Amniotic stem cell (primary cell): ENCODE measurements around the gene CBY3.
A peak's percentile ranks its signal among the peaks of the same experiment; 100 is the strongest.
"Not testable (repeated sequence)": the region's sequence is repeated elsewhere in the genome, so short reads cannot be mapped to it uniquely, and the experiment has no call there.

ENCODE experiments used
- DNase-seq: peaks from one replicate; lab custom pipeline; 2025; lab: John Stamatoyannopoulos, UW

The CBY3 gene

GRCh38 chr5:179680780-179681401 lies at the start of gene CBY3:
Gene CBY3 (minus strand): TSS chr5:179681034. CDS start chr5:179680918, 116 bp downstream.
- DNase-seq: no peak

- no peak for DNase-seq
Observed at GRCh38 chr5:179730356-179730755, 49.5 kb upstream of the CBY3 start.

- no peak for DNase-seq
Observed at GRCh38 chr5:179729727-179730126, 48.9 kb upstream of the CBY3 start.

GRCh38 chr5:179729303-179729702 lies 48.5 kb upstream of the CBY3 start:
- DNase-seq: no peak

GRCh38 chr5:179727106-179727505 lies 46.3 kb upstream of the CBY3 start:
- no peak for DNase-seq

GRCh38 chr5:179724163-179724562 lies 43.3 kb upstream of the CBY3 start:
- DNase-seq: no peak

GRCh38 chr5:179720222-179720621 lies 39.4 kb upstream of the CBY3 start:
- DNase-seq: no peak

GRCh38 chr5:179716286-179716685 lies 35.5 kb upstream of the CBY3 start:
- no peak for DNase-seq

- no peak for DNase-seq
Observed at GRCh38 chr5:179700401-179700918, 19.6 kb upstream of the CBY3 start.

GRCh38 chr5:179699616-179700237 lies 18.9 kb upstream of the CBY3 start:
- DNase-seq: no peak

GRCh38 chr5:179698935-179699615 lies 18.2 kb upstream of the CBY3 start, which contains the start of gene CANX:
Gene CANX (plus strand): TSS chr5:179698967. CDS start chr5:179705682, 6,715 bp downstream.
- no peak for DNase-seq

GRCh38 chr5:179697993-179698934 lies 17.4 kb upstream of the CBY3 start:
- DNase-seq: peak; percentile 99

- not testable (repeated sequence) for DNase-seq
Observed at GRCh38 chr5:179697543-179697942, 16.7 kb upstream of the CBY3 start.

GRCh38 chr5:179697108-179697507 lies 16.3 kb upstream of the CBY3 start:
- DNase-seq: no peak

- DNase-seq: no peak
Observed at GRCh38 chr5:179696603-179697002, 15.8 kb upstream of the CBY3 start.

GRCh38 chr5:179694561-179694960 lies 13.7 kb upstream of the CBY3 start:
- DNase-seq: no peak

GRCh38 chr5:179689212-179689611 lies 8.4 kb upstream of the CBY3 start:
- DNase-seq: not testable (repeated sequence)

- no peak for DNase-seq
Observed at GRCh38 chr5:179680014-179680779, 637 bp downstream of the CBY3 start.

GRCh38 chr5:179679014-179679674 lies 1.7 kb downstream of the CBY3 start:
- no peak for DNase-seq

- peak; percentile 81 for DNase-seq
Observed at GRCh38 chr5:179678223-179679013, 2.4 kb downstream of the CBY3 start.
